Superior temporal gyrus (tissue), 1 donor: Measurements from ENCODE around the gene UBTF.
"Not testable (repeated sequence)": the region's sequence is repeated elsewhere in the genome, so short reads cannot be mapped to it uniquely, and the experiment has no call there.

Experiments
- DNase-seq: peaks from one replicate; pipeline ENCODE4 v3.0.0-alpha.2; 2016; ENCODE audit errors: extremely low spot score

UBTF gene

GRCh38 chr17:44241106-44241624, 21.7 kb upstream of the UBTF start:
- no peak for DNase-seq

- DNase-seq: not testable (repeated sequence)
Measured at GRCh38 chr17:44237886-44238285, 18.4 kb upstream of the UBTF start.

- DNase-seq: no peak
Measured at GRCh38 chr17:44236444-44236991, 17.0 kb upstream of the UBTF start.

- DNase-seq: no peak
Measured at GRCh38 chr17:44235583-44235936, 16.1 kb upstream of the UBTF start.

- DNase-seq: peak; percentile 16
Measured at GRCh38 chr17:44233582-44233981, 14.1 kb upstream of the UBTF start.

- no peak for DNase-seq
Measured at GRCh38 chr17:44232061-44232460, 12.6 kb upstream of the UBTF start.

- no peak for DNase-seq
Measured at GRCh38 chr17:44230140-44230539, 10.7 kb upstream of the UBTF start.

- no peak for DNase-seq
Measured at GRCh38 chr17:44229090-44229489, 9.6 kb upstream of the UBTF start.

- no peak for DNase-seq
Measured at GRCh38 chr17:44223541-44224071, 4.1 kb upstream of the UBTF start.

GRCh38 chr17:44222112-44222869, 2.8 kb upstream of the UBTF start:
- peak; percentile 88 for DNase-seq

GRCh38 chr17:44221862-44222111, 2.3 kb upstream of the UBTF start:
- DNase-seq: no peak

- peak; percentile 81 for DNase-seq
Measured at GRCh38 chr17:44221084-44221861, 1.8 kb upstream of the UBTF start.

- DNase-seq: peak; percentile 29
Measured at GRCh38 chr17:44220213-44221083, 973 bp upstream of the UBTF start.

- DNase-seq: peak; percentile 31
Measured at GRCh38 chr17:44219108-44219615, 313 bp downstream of the UBTF start.

- peak; percentile 90 for DNase-seq
Measured at GRCh38 chr17:44218344-44219107, 949 bp downstream of the UBTF start.

- no peak for DNase-seq
Measured at GRCh38 chr17:44217738-44218343, 1.6 kb downstream of the UBTF start.

GRCh38 chr17:44216694-44217093, 2.8 kb downstream of the UBTF start:
- DNase-seq: no peak

- no peak for DNase-seq
Measured at GRCh38 chr17:44216173-44216572, 3.3 kb downstream of the UBTF start.

GRCh38 chr17:44214896-44215295, 4.6 kb downstream of the UBTF start:
- no peak for DNase-seq

GRCh38 chr17:44214230-44214494, 5.3 kb downstream of the UBTF start:
- DNase-seq: no peak
